ENCODE data around the gene CLTA.
A peak's percentile ranks its signal among the peaks of the same experiment; 100 is the strongest.

Gene CLTA

GRCh38 chr9:36144309-36145232, 46.1 kb upstream of the CLTA start:
- POLR2A ChIA-PET = interaction anchor here (1.1 kb wide), 1 partner anchor 46 kb away, joined by 3 read pairs; the partner anchor contains the start of gene CLTA
- DNase-seq (ENCODE audit: extremely low spot score) = no peak

GRCh38 chr9:36145970-36146369, 44.8 kb upstream of the CLTA start:
- DNase-seq (ENCODE audit: extremely low spot score) = no peak
- POLR2A ChIA-PET = no interaction called here
- no peak for TF ChIP-seq CTCF (IDR thresholded peaks at IDR 0.05; ENCODE audit: control extremely low read depth, extremely low read depth, low read depth, missing control alignments)
- CTCF ChIA-PET = no interaction called here

More at GRCh38 chr9:36144309-36145232, 46.1 kb upstream of the CLTA start:
- no peak for TF ChIP-seq CTCF (IDR thresholded peaks at IDR 0.05; ENCODE audit: control extremely low read depth, extremely low read depth, low read depth, missing control alignments)
- CTCF ChIA-PET = interaction anchor here (1.0 to 3.8 kb wide), 9 partner anchors 8 to 121 kb away, joined by 3 to 27 read pairs (median 3); partner anchors contain the start of gene GLIPR2

- POLR2A ChIA-PET = no interaction called here
- TF ChIP-seq CTCF (IDR thresholded peaks at IDR 0.05; ENCODE audit: control extremely low read depth, extremely low read depth, low read depth, missing control alignments) = no peak
- no peak for DNase-seq (ENCODE audit: extremely low spot score)
- CTCF ChIA-PET = interaction anchor here (1.9 kb wide), 1 partner anchor 10 kb away, joined by 7 read pairs; the partner anchor contains the start of gene GLIPR2
These were observed 44.1 kb upstream of the CLTA start for GRCh38 chr9:36146651-36147050.

- ChIA-PET CTCF (interaction anchor here (0.8 to 5.8 kb wide), 6 partner anchors 11 to 167 kb away, joined by 3 to 39 read pairs (median 5); partner anchors contain the start of genes CLTA and GLIPR2), POLR2A (no interaction called here)
- DNase-seq (ENCODE audit: extremely low spot score) = no peak
- TF ChIP-seq CTCF (IDR thresholded peaks at IDR 0.05; ENCODE audit: control extremely low read depth, extremely low read depth, low read depth, missing control alignments) = no peak
These were observed 43.1 kb upstream of the CLTA start for GRCh38 chr9:36147441-36148175.

- DNase-seq (ENCODE audit: extremely low spot score) = peak; percentile 58
- no peak for TF ChIP-seq CTCF (IDR thresholded peaks at IDR 0.05; ENCODE audit: control extremely low read depth, extremely low read depth, low read depth, missing control alignments)
- ChIA-PET CTCF (interaction anchor here (0.9 to 5.8 kb wide), 8 partner anchors 9 to 166 kb away, joined by 3 to 39 read pairs (median 5); partner anchors contain the start of gene GLIPR2), POLR2A (interaction anchor here (0.6 kb wide), 1 partner anchor 94 kb away, joined by 9 read pairs; no protein-coding TSS in a partner anchor)
These were observed 42.2 kb upstream of the CLTA start for GRCh38 chr9:36148311-36149051.
